ENCODE measurements around the gene GGPS1. TPM values are rescaled to one million over a fixed set of nuclear protein-coding genes. Genes with fewer than 3 reads are reported as not detected.

Gene GGPS1
- total and polyA plus RNA-seq, 2 of the 8 experiments (the other 6 are each of a cell fraction or from before 2014, with no cell fraction given): 20.9 to 43.6 TPM

DNA sequence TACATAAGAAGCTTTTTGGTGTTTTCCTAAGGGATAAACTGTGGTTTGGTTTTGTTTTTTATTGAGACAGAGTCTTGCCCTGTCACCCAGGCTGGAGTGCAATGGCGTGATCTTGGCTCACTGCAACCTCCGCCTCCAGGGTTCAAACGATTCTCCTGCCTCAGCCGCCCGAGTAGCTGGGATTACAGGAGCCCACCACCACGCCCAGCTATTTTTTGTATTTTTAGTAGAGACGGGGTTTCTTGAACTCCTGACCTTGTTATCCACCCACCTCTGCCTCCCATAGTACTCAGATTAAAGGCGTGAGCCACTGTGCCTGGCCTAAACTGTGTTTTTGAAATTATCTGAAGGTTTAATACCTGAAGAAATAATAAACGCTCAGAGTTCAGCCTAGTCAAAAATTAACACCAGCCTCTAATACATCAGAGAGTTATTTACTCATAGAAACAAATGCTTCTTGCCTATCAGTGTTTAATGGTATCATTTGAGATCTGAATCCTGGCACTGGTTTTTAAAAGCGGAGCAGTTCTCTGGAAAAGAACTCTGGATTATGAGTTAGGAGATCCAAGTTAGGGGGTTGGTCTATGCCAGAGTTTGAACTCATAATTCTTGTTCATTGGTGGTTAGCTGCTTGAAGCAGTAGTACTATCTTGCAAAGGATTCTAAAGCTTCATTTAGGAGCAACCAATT lies 29.1 kb upstream of the GGPS1 start:
- Histone ChIP-seq H3K56ac (replicated peaks; ENCODE audit: insufficient read length, low read depth, low read length) (no peak overlapping the region), H4K5ac (ENCODE audit: insufficient read length, low read depth, low read length) (no peak overlapping the region), H4K8ac (ENCODE audit: extremely low read depth, insufficient read depth, low read length) (no peak overlapping the region), H3K27me3 (replicated peaks in 1 of 4; ENCODE audit: control insufficient read depth in 3 of 4, extremely low read depth in 1 of 4, insufficient read depth in 3 of 4, low read length in 3 of 4) (no peaks in the 10 kb centered on the region), H3K36me3 (ENCODE audit: control insufficient read depth in 2 of 4, insufficient read depth in 4 of 4, low read length in 3 of 4) (peaks cover 0 to 7% (median 1%) of the 10 kb centered on the region in 4 experiments; a peak in 1 of 8 replicates), H3K23me2 (ENCODE audit: low read depth, low read length) (no peaks in the 10 kb centered on the region), H4K20me1 (replicated peaks in 1 of 2; ENCODE audit: control insufficient read depth in 1 of 2, insufficient read depth in 2 of 2, low read length in 2 of 2) (peaks cover 9 to 13% of the 10 kb centered on the region in 2 experiments), H3K4me2 (ENCODE audit: insufficient read depth in 1 of 2, low read depth in 2 of 2, low read length in 2 of 2) (no peak overlapping the region), H3K79me2 (ENCODE audit: control insufficient read depth in 1 of 2, insufficient read depth in 2 of 2, low read length in 2 of 2) (peaks cover 21 to 96% of the 10 kb centered on the region in 2 experiments), H3K4me3 (ENCODE audit: extremely low read depth in 1 of 4, insufficient read depth in 2 of 4, low read depth in 3 of 4, low read length in 4 of 4) (no peak overlapping the region), H2BK5ac (ENCODE audit: low read depth, low read length) (no peak overlapping the region), H3K4ac (replicated peaks; ENCODE audit: insufficient read length, low read depth, low read length) (no peak overlapping the region), H2AFZ (ENCODE audit: low read length) (no peak overlapping the region), H3K4me1 (replicated peaks in 1 of 4; ENCODE audit: control insufficient read depth in 3 of 4, insufficient read depth in 4 of 4, low read length in 3 of 4) (peaks cover 0 to 2% (median 0%) of the 10 kb centered on the region in 4 experiments; a peak in 2 of 7 replicates), H4K91ac (replicated peaks; ENCODE audit: insufficient read length, low read length) (no peak overlapping the region), H3K27ac (ENCODE audit: low read depth, low read length) (no peak overlapping the region), H3K14ac (ENCODE audit: insufficient read length) (no peak overlapping the region), H3K9me3 (ENCODE audit: insufficient read depth in 2 of 2, low read depth in 1 of 2, low read length in 1 of 2) (peaks cover 2 to 16% of the 10 kb centered on the region in 2 experiments; a peak in 2 of 4 replicates), H2BK12ac (ENCODE audit: low read depth, low read length) (no peak overlapping the region), H3K79me1 (ENCODE audit: low read depth, low read length) (peaks cover 2% of the 10 kb centered on the region; the same call in 1 of the 2 replicates), H2AK5ac (ENCODE audit: low read depth, low read length) (no peak overlapping the region), H3K23ac (ENCODE audit: insufficient read length) (no peak overlapping the region), H2BK20ac (ENCODE audit: low read length) (no peak overlapping the region), H3K18ac (ENCODE audit: extremely low read depth, low read length) (no peak overlapping the region), H2BK15ac (ENCODE audit: low read length) (no peak overlapping the region), H3K9ac (replicated peaks in 1 of 4; ENCODE audit: extremely low read depth in 1 of 4, low read depth in 3 of 4, low read length in 3 of 4) (no peak overlapping the region), H2BK120ac (replicated peaks; ENCODE audit: low read depth, low read length) (no peak overlapping the region)
- no peak for FAIRE-seq
- DNase-seq (ENCODE audit: low read depth in 1 of 2, low spot score in 2 of 2): no peak
- ChIA-PET POLR2A (ENCODE audit: partially characterized antibody) (interaction anchor here (0.7 to 1.9 kb wide), 3 partner anchors 29 to 168 kb away, joined by 3 to 13 read pairs (median 3); partner anchors contain the start of genes ARID4B and GGPS1), CTCF (ENCODE audit: partially characterized antibody) (no interaction called here)
- TF ChIP-seq KDM4A (IDR thresholded peaks at IDR 0.05; ENCODE audit: low read depth, low read length, severe bottlenecking) (no peak), JUN (IDR thresholded peaks at IDR 0.05; ENCODE audit: low read depth, low read length) (no peak), RFX5 (IDR thresholded peaks at IDR 0.05; ENCODE audit: borderline replicate concordance, low read depth, low read length) (no peak)
- whole genome bisulfite sequencing, 2 experiments (ENCODE audit: extremely low coverage in 1 of 2, insufficient coverage in 1 of 2, insufficient read length in 1 of 2, insufficient replicate concordance in 2 of 2, low coverage in 1 of 2, low lambda C conversion rate in 2 of 2, missing lambda C conversion rate in 1 of 2): 94% methylated on average over 10 of the region's 10 CpGs; no CpG with 5 or more reads in 1 of the 2 experiments

Data from H1 (cell line).